ENCODE measurements around the gene SYNE1.

The SYNE1 gene

GRCh38 chr6:152379423-152379822 is 257.7 kb downstream of the SYNE1 start:
- TF ChIP-seq CTCF (IDR thresholded peaks at IDR 0.05; ENCODE audit: borderline replicate concordance, control extremely low read depth, extremely low read depth, insufficient read depth, missing control alignments) = no peak
- no peak for DNase-seq (ENCODE audit: low spot score)
- in situ Hi-C loops (cut with MboI; ENCODE audit: low sequenced_read_pairs, unreplicated experiment) = no loop called here

- no peak for DNase-seq (ENCODE audit: low spot score)
- in situ Hi-C loops (cut with MboI; ENCODE audit: low sequenced_read_pairs, unreplicated experiment) = no loop called here
- TF ChIP-seq CTCF (IDR thresholded peaks at IDR 0.05; ENCODE audit: borderline replicate concordance, control extremely low read depth, extremely low read depth, insufficient read depth, missing control alignments) = no peak
These were observed 259.0 kb downstream of the SYNE1 start for GRCh38 chr6:152378169-152378568.

- DNase-seq (ENCODE audit: low spot score) = no peak
- TF ChIP-seq CTCF (IDR thresholded peaks at IDR 0.05; ENCODE audit: borderline replicate concordance, control extremely low read depth, extremely low read depth, insufficient read depth, missing control alignments) = no peak
- in situ Hi-C loops (cut with MboI; ENCODE audit: low sequenced_read_pairs, unreplicated experiment) = no loop called here
These were observed 262.0 kb downstream of the SYNE1 start for GRCh38 chr6:152375197-152375596.

- in situ Hi-C loops (cut with MboI; ENCODE audit: low sequenced_read_pairs, unreplicated experiment) = no loop called here
These were observed 264.2 kb downstream of the SYNE1 start for GRCh38 chr6:152372945-152373344.

GRCh38 chr6:152371775-152372174 is 265.4 kb downstream of the SYNE1 start:
- no peak for DNase-seq (ENCODE audit: low spot score)
- no peak for TF ChIP-seq CTCF (IDR thresholded peaks at IDR 0.05; ENCODE audit: borderline replicate concordance, control extremely low read depth, extremely low read depth, insufficient read depth, missing control alignments)
- in situ Hi-C loops (cut with MboI; ENCODE audit: low sequenced_read_pairs, unreplicated experiment) = no loop called here

More at GRCh38 chr6:152372945-152373344, 264.2 kb downstream of the SYNE1 start:
- no peak for TF ChIP-seq CTCF (IDR thresholded peaks at IDR 0.05; ENCODE audit: borderline replicate concordance, control extremely low read depth, extremely low read depth, insufficient read depth, missing control alignments)
- DNase-seq (ENCODE audit: low spot score) = no peak

- TF ChIP-seq CTCF (IDR thresholded peaks at IDR 0.05; ENCODE audit: borderline replicate concordance, control extremely low read depth, extremely low read depth, insufficient read depth, missing control alignments) = no peak
These were observed 268.2 kb downstream of the SYNE1 start for GRCh38 chr6:152368751-152369624.

More at GRCh38 chr6:152368751-152369624, 268.2 kb downstream of the SYNE1 start:
- no peak for DNase-seq (ENCODE audit: low spot score)
- in situ Hi-C loops (cut with MboI; ENCODE audit: low sequenced_read_pairs, unreplicated experiment) = no loop called here

Measured in GM13976 (cell line).